GM23338 (cell line): Measurements from ENCODE around the gene LAMTOR1.

Experiments used
- CREB1 ChIP-seq: fragments of 250-450 bp; sonication (Bioruptor Pico); IDR thresholded peaks from 2 replicates; pipeline ENCODE4 v1.5.0; 2020; ENCODE audit warnings: low read depth, mild to moderate bottlenecking, moderate library complexity
- CTCF ChIP-seq, 2 experiments: fragments of 200-600 bp in 1 of 2; sonication (generic) in 1 of 2; conservative IDR thresholded peaks; 2 replicates each; pipeline versions ENCODE4 v1.5.1 to v1.6.1; 2016 to 2017; ENCODE audit warnings: antibody characterized with exemption in 2 of 2, low read depth in 2 of 2, mild to moderate bottlenecking in 2 of 2, moderate library complexity in 1 of 2
- ETS1 ChIP-seq: IDR thresholded peaks from 2 replicates; pipeline ENCODE4 v1.6.1; 2016; ENCODE audit warnings: antibody characterized with exemption
- EZH2 ChIP-seq: fragments of 200-600 bp; sonication (generic); IDR thresholded peaks from one replicate; pipeline ENCODE4 v1.8.0; 2017; ENCODE audit warnings: antibody characterized with exemption, mild to moderate bottlenecking, low read depth; ENCODE audit not compliant: unreplicated experiment
- EZH2phosphoT487 ChIP-seq: fragments of 200-600 bp; sonication (generic); IDR thresholded peaks from one replicate; pipeline ENCODE4 v1.8.1; 2018; ENCODE audit warnings: antibody characterized with exemption; ENCODE audit not compliant: unreplicated experiment
- NANOG ChIP-seq: IDR thresholded peaks from 2 replicates; pipeline ENCODE4 v1.6.1; 2016; ENCODE audit warnings: antibody characterized with exemption, borderline replicate concordance
- POLR2AphosphoS5 ChIP-seq: IDR thresholded peaks from 2 replicates; pipeline ENCODE4 v1.6.1; 2016; ENCODE audit warnings: antibody characterized with exemption, low read depth
- REST ChIP-seq: IDR thresholded peaks from one replicate; pipeline ENCODE4 v1.6.1; 2018; ENCODE audit warnings: antibody characterized with exemption; ENCODE audit not compliant: unreplicated experiment
- STAT1 ChIP-seq: IDR thresholded peaks from one replicate; pipeline ENCODE4 v1.6.1; 2016; ENCODE audit warnings: antibody characterized with exemption; ENCODE audit not compliant: unreplicated experiment
- ZNF462 ChIP-seq: fragments of 250-450 bp; sonication (Bioruptor Pico); IDR thresholded peaks from 2 replicates; pipeline ENCODE4 v1.5.0; 2020; ENCODE audit warnings: mild to moderate bottlenecking, moderate library complexity

GRCh38 chr11:72105888-72106287 lies 2.8 kb upstream of the LAMTOR1 start, which contains the start of gene TOMT:
- TF ChIP-seq EZH2 (no peak), CTCF (conservative IDR thresholded peaks at IDR 0.05; ENCODE audit: low read depth in 2 of 2) (no peak), POLR2AphosphoS5 (no peak), CREB1 (CRISPR knock-in tag) (no peak), ZNF462 (no peak), REST (no peak), ETS1 (no peak), NANOG (no peak), EZH2phosphoT487 (no peak), STAT1 (no peak)
